GM19452 (cell line): ENCODE results near the gene SH3RF1.
"Not testable (repeated sequence)": the region's sequence is repeated elsewhere in the genome, so short reads cannot be mapped to it uniquely, and the experiment has no call there.

Source experiments
- ATAC-seq: cut with Tn5 transposase; IDR thresholded peaks from one replicate; pipeline ENCODE4 v1.9.1; 2021; ENCODE audit not compliant: unreplicated experiment

SH3RF1 gene

GRCh38 chr4:169277838-169278237 lies 7.1 kb upstream of the SH3RF1 start:
- not testable (repeated sequence) for ATAC-seq

- ATAC-seq = no peak
Measured at GRCh38 chr4:169275180-169275579, 4.4 kb upstream of the SH3RF1 start.

DNA sequence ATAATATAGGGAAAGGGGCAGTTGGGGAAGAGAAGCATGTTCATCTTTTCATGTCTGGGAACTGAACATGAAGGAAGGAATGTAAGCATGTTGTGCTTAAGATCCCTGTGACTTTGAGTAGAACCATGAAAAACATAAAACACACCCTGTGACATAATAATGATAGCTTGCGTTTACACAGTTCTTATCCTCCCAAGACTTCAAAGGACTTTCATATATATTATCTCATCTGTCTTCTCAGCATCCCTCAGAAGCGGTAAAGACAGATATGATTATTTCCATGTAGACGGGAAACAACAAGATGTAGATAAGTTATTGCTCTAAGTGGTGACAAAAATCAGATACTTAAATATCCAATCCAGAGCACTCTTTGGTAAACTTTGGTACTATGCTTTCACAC lies 3.3 kb upstream of the SH3RF1 start:
- ATAC-seq = no peak

DNA sequence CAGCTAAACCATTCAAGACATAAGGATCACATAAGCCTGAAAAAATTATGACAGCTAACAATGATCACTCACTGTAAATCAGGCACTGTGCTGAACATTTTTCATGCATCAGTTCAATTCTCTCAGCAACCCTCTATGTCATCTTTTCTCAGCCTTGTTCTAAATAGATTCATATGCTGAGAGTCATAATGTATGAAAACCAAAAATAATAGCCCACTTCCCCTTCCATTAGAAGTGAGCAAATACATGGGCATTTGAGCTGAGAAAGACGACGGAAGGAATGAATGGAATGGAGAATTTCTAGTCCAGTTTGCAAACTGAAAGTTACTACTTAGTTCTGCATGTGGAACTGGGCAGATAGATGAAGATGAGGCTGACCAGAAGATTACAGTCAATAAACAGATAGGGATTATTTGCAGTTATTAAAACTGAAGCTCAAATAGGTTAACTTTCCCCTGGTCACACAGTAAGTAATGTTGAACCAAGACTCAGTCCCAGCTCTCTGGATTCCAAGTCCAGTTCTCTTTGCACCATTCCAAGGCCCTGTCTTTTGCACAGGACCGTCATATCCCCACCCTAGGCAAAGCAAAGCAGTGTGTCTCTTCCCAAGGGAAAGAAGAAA lies 1.6 kb upstream of the SH3RF1 start:
- ATAC-seq = no peak

GRCh38 chr4:169271692-169272007 lies 894 bp upstream of the SH3RF1 start:
- ATAC-seq = no peak

DNA sequence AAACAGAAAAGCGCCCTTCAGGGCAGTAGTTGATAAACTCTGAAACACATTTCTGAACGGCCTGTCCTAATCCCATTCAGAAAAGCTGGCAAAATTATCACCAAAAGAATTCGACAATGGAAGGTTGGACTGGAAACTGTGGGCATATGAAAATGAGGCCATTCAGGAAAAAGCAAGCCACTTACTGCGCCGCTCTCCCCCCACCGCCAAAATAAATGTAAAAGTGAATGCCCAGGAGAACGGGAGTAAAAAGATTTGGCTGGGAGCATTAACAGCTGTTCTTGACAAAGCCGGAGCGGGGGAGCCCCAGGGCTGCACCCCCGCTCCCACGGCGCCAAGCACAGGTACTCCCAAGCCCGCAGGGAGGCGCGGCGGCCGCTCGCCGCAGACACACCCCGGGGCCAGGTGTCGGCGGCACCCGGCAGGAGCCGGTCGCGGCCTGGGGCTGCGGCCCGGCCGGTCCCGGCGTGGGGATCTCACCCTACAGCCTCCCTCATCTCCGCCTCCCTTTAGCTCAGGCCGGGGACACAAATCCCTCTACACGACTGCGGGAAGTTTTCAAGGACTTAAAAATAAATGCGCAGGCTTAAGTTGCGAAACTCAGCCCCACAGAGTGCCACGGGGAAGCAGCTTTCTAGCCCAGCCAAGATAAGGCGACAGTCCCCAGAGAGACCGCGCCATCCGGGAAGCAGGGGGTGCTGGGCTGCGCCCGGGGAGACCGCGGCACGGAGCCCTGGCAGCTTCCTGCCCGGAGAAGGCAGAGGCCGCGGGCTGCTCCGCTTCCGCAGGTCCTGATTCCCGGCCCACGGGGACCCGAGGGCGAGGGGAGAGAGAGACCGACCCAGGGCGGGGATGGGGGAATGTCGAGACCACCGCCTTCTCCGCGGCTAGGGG lies 593 bp downstream of the SH3RF1 start:
- ATAC-seq = peak; percentile 45

- no peak for ATAC-seq
Measured at GRCh38 chr4:169268951-169269760, 1.6 kb downstream of the SH3RF1 start.

DNA sequence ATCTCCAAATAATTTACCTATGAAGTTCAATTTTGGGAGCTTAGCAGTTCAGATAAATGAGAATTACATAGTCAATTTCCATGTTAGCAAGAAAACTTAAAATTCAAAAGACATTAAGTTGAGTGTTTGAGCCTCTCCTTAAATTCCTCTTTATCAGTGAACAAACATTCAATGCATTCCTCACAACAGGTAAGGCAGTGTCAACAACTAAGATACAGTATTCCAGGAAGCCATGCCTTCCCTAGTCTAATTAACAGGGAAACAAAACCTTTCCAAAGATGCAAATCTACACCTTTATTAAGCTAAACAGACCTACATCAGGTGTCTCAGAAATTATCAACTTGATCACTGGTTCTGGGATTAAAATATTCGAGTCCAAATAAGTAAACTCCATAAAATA lies 3.7 kb downstream of the SH3RF1 start:
- ATAC-seq = no peak

DNA sequence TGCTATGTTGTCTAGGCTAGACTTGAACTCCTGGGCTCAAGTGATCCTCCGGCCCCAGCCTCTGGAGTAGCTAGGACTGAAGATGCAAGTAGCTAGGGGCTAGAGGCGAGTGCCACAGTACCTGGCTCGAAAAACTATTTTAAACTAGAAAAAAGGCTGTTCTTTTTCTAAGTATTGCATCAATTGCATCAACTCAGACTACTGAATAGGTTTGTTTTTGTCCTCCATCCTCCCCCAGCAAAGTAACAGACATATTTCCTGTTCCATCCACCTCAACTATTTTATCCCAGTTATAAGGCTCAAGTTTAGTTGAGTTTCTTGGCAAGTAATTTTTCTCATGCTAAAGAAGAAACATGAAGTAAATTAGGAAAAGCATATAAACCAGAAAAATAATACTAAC lies 4.1 kb downstream of the SH3RF1 start:
- no peak for ATAC-seq

DNA sequence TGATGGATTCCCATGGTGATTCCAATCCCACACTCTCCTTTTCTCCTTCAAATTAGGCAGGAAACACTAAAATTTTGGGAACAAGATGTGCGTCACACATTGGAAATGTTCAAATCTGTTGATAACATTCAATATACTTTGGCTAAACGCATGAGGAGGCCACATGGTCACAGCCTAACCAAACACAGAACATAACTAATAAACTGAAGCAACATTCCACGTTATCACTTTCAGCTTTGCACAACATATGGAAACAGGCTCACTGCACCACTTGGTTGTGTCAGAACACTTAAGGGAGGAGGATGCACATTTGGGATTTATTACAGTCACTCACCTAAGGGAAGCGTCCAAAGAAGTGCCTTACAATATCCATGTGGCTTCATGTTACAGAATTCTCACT lies 4.7 kb downstream of the SH3RF1 start:
- no peak for ATAC-seq

- ATAC-seq = no peak
Measured at GRCh38 chr4:169263791-169264392, 6.9 kb downstream of the SH3RF1 start.

DNA sequence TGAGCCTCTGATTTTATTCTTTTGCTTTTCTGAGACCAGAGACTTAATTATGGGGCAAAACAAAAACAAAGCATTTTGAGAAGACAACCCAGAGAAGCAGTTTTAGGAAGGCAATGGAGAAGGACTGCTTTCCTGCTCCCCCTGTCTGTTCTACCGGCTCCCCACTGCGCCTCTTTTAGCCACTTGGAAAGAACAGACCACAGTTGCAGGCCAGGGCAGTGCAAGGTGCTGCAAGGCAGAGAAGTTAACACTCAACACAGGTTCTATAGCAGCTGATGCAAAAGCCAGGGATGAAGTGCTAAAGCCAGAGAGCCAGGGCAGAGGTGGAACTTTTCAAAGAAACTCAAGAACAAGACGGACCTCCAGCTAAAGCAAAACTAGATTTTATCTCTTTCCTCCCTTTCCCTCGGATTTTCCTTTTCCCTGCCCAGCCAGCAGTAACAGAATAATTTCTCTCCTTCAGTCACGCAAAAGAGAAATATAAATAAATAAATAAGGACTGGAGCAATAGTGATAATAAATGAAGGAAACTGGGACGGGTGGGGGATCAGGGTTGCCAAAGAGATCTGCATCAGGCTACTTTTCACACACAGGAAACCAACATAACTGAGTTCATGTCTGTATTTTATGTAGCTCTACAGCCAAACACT lies 10.4 kb downstream of the SH3RF1 start:
- ATAC-seq = no peak

GRCh38 chr4:169259271-169259670 lies 11.5 kb downstream of the SH3RF1 start:
- no peak for ATAC-seq

GRCh38 chr4:169258141-169258540 lies 12.6 kb downstream of the SH3RF1 start:
- ATAC-seq = no peak

DNA sequence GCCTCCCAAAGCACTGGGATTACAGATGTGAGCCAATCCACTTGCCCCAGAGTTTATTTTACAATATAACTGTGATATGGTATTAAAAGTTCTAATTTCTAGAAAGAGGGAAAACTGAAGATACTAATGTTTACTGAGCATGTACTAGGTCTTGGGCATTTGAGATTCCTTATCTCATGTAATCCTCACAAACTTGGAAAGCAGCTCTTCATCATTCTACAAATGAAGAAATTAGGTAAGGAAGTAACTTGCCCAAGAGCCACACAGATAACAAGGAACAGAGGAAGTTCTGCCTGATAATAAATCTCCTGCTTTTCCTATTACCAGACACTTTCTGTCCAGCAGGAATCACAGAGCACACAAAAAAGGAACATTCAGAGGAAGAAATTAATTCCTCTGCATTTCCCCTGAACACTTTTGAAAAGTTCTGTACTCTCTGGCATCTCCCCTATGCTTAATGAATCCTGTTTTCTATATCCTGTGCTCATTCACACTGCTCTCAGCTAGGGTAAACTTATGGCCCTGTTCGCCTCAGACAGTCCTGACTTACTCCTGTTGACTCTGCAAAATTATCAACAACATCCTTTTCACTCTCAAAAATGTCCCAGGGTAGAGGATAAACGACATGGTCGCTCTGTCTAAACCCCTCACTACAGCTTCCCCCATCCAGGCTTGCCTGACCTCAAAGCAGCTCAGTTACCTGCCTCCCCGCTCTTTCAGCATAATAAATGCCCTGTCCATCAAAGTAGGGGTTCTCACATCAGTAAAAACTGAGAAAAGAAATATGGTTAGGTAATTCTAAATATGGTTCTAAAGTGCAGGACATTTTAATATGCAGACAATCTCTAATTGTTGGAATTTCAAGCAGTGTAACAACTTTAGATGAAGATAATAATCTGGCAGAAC lies 13.6 kb downstream of the SH3RF1 start:
- ATAC-seq = no peak

DNA sequence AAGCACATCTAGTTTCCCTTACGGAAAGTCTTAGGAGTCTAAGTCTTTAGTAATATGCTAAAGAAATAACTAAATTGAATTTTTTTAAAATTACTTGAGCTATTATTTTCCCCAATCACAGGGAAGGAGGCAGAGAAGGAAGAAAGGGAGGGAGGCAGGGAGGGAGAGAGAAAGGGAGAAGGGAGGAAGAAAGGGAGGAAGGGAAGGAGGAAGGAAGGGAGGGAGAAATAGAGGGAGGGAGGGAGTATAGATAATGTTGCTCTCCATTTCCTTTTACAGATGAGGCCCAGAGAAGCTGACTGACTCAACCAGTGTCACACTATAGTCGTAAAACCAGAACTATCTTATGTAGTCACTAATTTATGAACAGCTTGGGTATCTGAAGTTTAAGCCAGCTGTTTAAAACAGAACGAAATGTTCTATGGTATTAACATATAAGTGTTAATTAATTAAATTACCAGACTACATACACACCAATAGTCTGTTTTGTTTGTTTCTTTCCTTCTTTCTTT lies 14.6 kb downstream of the SH3RF1 start:
- ATAC-seq = no peak

GRCh38 chr4:169254546-169254983 lies 16.2 kb downstream of the SH3RF1 start:
- no peak for ATAC-seq

GRCh38 chr4:169253904-169254303 lies 16.9 kb downstream of the SH3RF1 start:
- no peak for ATAC-seq

- ATAC-seq = peak; percentile 9
Measured at GRCh38 chr4:169253113-169253671, 17.6 kb downstream of the SH3RF1 start.
